Erythroblast (primary cell): ENCODE results near the gene UNC5CL.

Source experiments
- DNase-seq, 2 experiments: peaks; one replicate each; lab custom pipeline; 2025; lab: John Stamatoyannopoulos, UW
- GATA1 ChIP-seq: IDR thresholded peaks from 2 replicates; pipeline ENCODE4 v1.6.1; 2011; ENCODE audit warnings: low read depth, mild to moderate bottlenecking, control low read depth, low read length, moderate library complexity
- POLR2A ChIP-seq: IDR thresholded peaks from 2 replicates; pipeline ENCODE4 v1.6.1; 2011; ENCODE audit warnings: mild to moderate bottlenecking, low read length

Gene UNC5CL

GRCh38 chr6:40998661-40999060, 40.4 kb downstream of the UNC5CL start:
- TF ChIP-seq GATA1 (no peak), POLR2A (no peak)
- DNase-seq: no peak

- TF ChIP-seq POLR2A: no peak
- no peak for DNase-seq
Observed at GRCh38 chr6:40997234-40997957, 41.6 kb downstream of the UNC5CL start.

GRCh38 chr6:40996591-40997233, 42.3 kb downstream of the UNC5CL start:
- no peak for DNase-seq
- TF ChIP-seq POLR2A: no peak
- no peak for TF ChIP-seq GATA1

- TF ChIP-seq POLR2A: no peak
- TF ChIP-seq GATA1: no peak
- no peak for DNase-seq
Observed at GRCh38 chr6:40992746-40993145, 46.3 kb downstream of the UNC5CL start.

- TF ChIP-seq GATA1 (no peak), POLR2A (no peak)
- DNase-seq: no peak
Observed at GRCh38 chr6:40990301-40990700, 48.7 kb downstream of the UNC5CL start.

- DNase-seq: no peak
- no peak for TF ChIP-seq GATA1
- no peak for TF ChIP-seq POLR2A
Observed at GRCh38 chr6:40989204-40990169, 49.5 kb downstream of the UNC5CL start.

GRCh38 chr6:40988634-40989033, 50.4 kb downstream of the UNC5CL start:
- TF ChIP-seq POLR2A: no peak
- TF ChIP-seq GATA1: no peak
- DNase-seq: no peak

- TF ChIP-seq POLR2A (no peak), GATA1 (no peak)
Observed at GRCh38 chr6:40986921-40987819, 51.9 kb downstream of the UNC5CL start.

GRCh38 chr6:40986364-40986763, 52.7 kb downstream of the UNC5CL start:
- DNase-seq: no peak
- no peak for TF ChIP-seq POLR2A
- TF ChIP-seq GATA1: no peak

More at GRCh38 chr6:40986921-40987819, 51.9 kb downstream of the UNC5CL start:
- no peak for DNase-seq

GRCh38 chr6:40983752-40984151, 55.3 kb downstream of the UNC5CL start:
- DNase-seq: no peak
- TF ChIP-seq GATA1 (no peak), POLR2A (no peak)

GRCh38 chr6:40982917-40983316, 56.1 kb downstream of the UNC5CL start:
- TF ChIP-seq GATA1 (no peak), POLR2A (no peak)
- DNase-seq: no peak

- TF ChIP-seq GATA1 (no peak), POLR2A (no peak)
- no peak for DNase-seq
Observed at GRCh38 chr6:40978687-40979289, 60.2 kb downstream of the UNC5CL start.

- DNase-seq: no peak
- TF ChIP-seq GATA1 (no peak), POLR2A (no peak)
Observed at GRCh38 chr6:40977695-40978094, 61.3 kb downstream of the UNC5CL start.
